T-helper 1 cell treated with Interleukin-12 subunit alpha and Interleukin-12 subunit beta and Interleukin-4 antibody, amounts not matched to agents 30 μg/mL and 1 μg/mL, for 36 hours (primary cell): ENCODE data around the gene CABCOCO1.

Experiments
- H3K27ac Mint-ChIP-seq: one replicate; pipeline ENCODE4 v1.8.0; 2021; ENCODE audit warnings: mild to moderate bottlenecking, mixed read lengths
- H3K27me3 Mint-ChIP-seq: one replicate; pipeline ENCODE4 v1.8.0; 2021; ENCODE audit warnings: low read depth, mixed read lengths
- H3K36me3 Mint-ChIP-seq: one replicate; pipeline ENCODE4 v1.8.0; 2021; ENCODE audit warnings: low read depth, mixed read lengths
- H3K4me1 Mint-ChIP-seq: one replicate; pipeline ENCODE4 v1.8.0; 2021; ENCODE audit warnings: low read depth, mixed read lengths
- H3K4me3 Mint-ChIP-seq: one replicate; pipeline ENCODE4 v1.8.0; 2021; ENCODE audit warnings: mild to moderate bottlenecking, moderate library complexity, mixed read lengths
- H3K9me3 Mint-ChIP-seq: one replicate; pipeline ENCODE4 v1.8.0; 2021; ENCODE audit warnings: mixed read lengths

The CABCOCO1 gene

GRCh38 chr10:61764486-61764885 is 101.8 kb downstream of the CABCOCO1 start:
- peaks cover 14% of the 10 kb centered on the region for H3K4me1 Mint-ChIP-seq
- H3K36me3 Mint-ChIP-seq = no peaks in the 10 kb centered on the region
- H3K9me3 Mint-ChIP-seq = no peaks in the 10 kb centered on the region
- H3K27me3 Mint-ChIP-seq = no peaks in the 10 kb centered on the region
- H3K4me3 Mint-ChIP-seq = no peak overlapping the region
- H3K27ac Mint-ChIP-seq = no peak overlapping the region

GRCh38 chr10:61765176-61766087 is 102.7 kb downstream of the CABCOCO1 start:
- peak overlapping the region; percentile 29 for H3K27ac Mint-ChIP-seq
- H3K4me3 Mint-ChIP-seq = peak overlapping the region; percentile 10
- H3K36me3 Mint-ChIP-seq = no peaks in the 10 kb centered on the region
- H3K4me1 Mint-ChIP-seq = peaks cover 14% of the 10 kb centered on the region
- no peaks in the 10 kb centered on the region for H3K9me3 Mint-ChIP-seq
- no peaks in the 10 kb centered on the region for H3K27me3 Mint-ChIP-seq

- Mint-ChIP-seq H3K27me3 (no peaks in the 10 kb centered on the region), H3K4me3 (no peak overlapping the region), H3K27ac (no peak overlapping the region), H3K36me3 (no peaks in the 10 kb centered on the region), H3K9me3 (no peaks in the 10 kb centered on the region), H3K4me1 (peaks cover 12% of the 10 kb centered on the region)
Measured at GRCh38 chr10:61766927-61767326, 104.2 kb downstream of the CABCOCO1 start.

- Mint-ChIP-seq H3K4me3 (no peak overlapping the region), H3K4me1 (no peaks in the 10 kb centered on the region), H3K36me3 (no peaks in the 10 kb centered on the region), H3K27me3 (no peaks in the 10 kb centered on the region), H3K9me3 (no peaks in the 10 kb centered on the region), H3K27ac (no peak overlapping the region)
Measured at GRCh38 chr10:61774031-61774430, 111.3 kb downstream of the CABCOCO1 start.

- Mint-ChIP-seq H3K9me3 (no peaks in the 10 kb centered on the region), H3K4me3 (no peak overlapping the region), H3K27ac (no peak overlapping the region), H3K36me3 (peaks cover 1% of the 10 kb centered on the region), H3K4me1 (peaks cover 4% of the 10 kb centered on the region), H3K27me3 (no peaks in the 10 kb centered on the region)
Measured at GRCh38 chr10:61775111-61775510, 112.4 kb downstream of the CABCOCO1 start.

GRCh38 chr10:61776615-61777266 is 114.0 kb downstream of the CABCOCO1 start:
- Mint-ChIP-seq H3K4me3 (no peak overlapping the region), H3K4me1 (peaks cover 6% of the 10 kb centered on the region), H3K27me3 (no peaks in the 10 kb centered on the region), H3K9me3 (peaks cover 2% of the 10 kb centered on the region), H3K36me3 (peaks cover 1% of the 10 kb centered on the region), H3K27ac (no peak overlapping the region)

- Mint-ChIP-seq H3K27me3 (no peaks in the 10 kb centered on the region), H3K9me3 (peaks cover 8% of the 10 kb centered on the region), H3K4me3 (no peak overlapping the region), H3K4me1 (peaks cover 16% of the 10 kb centered on the region), H3K27ac (no peak overlapping the region), H3K36me3 (peaks cover 1% of the 10 kb centered on the region)
Measured at GRCh38 chr10:61778137-61778536, 115.4 kb downstream of the CABCOCO1 start.

GRCh38 chr10:61779276-61779675 is 116.5 kb downstream of the CABCOCO1 start:
- peaks cover 1% of the 10 kb centered on the region for H3K36me3 Mint-ChIP-seq
- H3K4me1 Mint-ChIP-seq = peaks cover 23% of the 10 kb centered on the region
- H3K9me3 Mint-ChIP-seq = peaks cover 8% of the 10 kb centered on the region
- H3K4me3 Mint-ChIP-seq = no peak overlapping the region
- no peaks in the 10 kb centered on the region for H3K27me3 Mint-ChIP-seq
- H3K27ac Mint-ChIP-seq = no peak overlapping the region

- Mint-ChIP-seq H3K27ac (no peak overlapping the region), H3K4me3 (no peak overlapping the region), H3K27me3 (no peaks in the 10 kb centered on the region), H3K4me1 (peaks cover 31% of the 10 kb centered on the region), H3K36me3 (peaks cover 1% of the 10 kb centered on the region), H3K9me3 (peaks cover 8% of the 10 kb centered on the region)
Measured at GRCh38 chr10:61779950-61780659, 117.4 kb downstream of the CABCOCO1 start.

GRCh38 chr10:61780732-61781131 is 118.0 kb downstream of the CABCOCO1 start:
- peaks cover 36% of the 10 kb centered on the region for H3K4me1 Mint-ChIP-seq
- H3K9me3 Mint-ChIP-seq = peaks cover 8% of the 10 kb centered on the region

GRCh38 chr10:61781969-61782403 is 119.3 kb downstream of the CABCOCO1 start:
- peaks cover 1% of the 10 kb centered on the region for H3K36me3 Mint-ChIP-seq
- H3K4me1 Mint-ChIP-seq = peaks cover 48% of the 10 kb centered on the region
- no peak overlapping the region for H3K4me3 Mint-ChIP-seq
- H3K9me3 Mint-ChIP-seq = peaks cover 8% of the 10 kb centered on the region
- H3K27me3 Mint-ChIP-seq = no peaks in the 10 kb centered on the region
- no peak overlapping the region for H3K27ac Mint-ChIP-seq

More at GRCh38 chr10:61780732-61781131, 118.0 kb downstream of the CABCOCO1 start:
- Mint-ChIP-seq H3K27ac (no peak overlapping the region), H3K27me3 (no peaks in the 10 kb centered on the region), H3K36me3 (peaks cover 1% of the 10 kb centered on the region), H3K4me3 (no peak overlapping the region)

- H3K27ac Mint-ChIP-seq = peak overlapping the region; percentile 50
Measured at GRCh38 chr10:61784354-61785133, 121.8 kb downstream of the CABCOCO1 start.

GRCh38 chr10:61785473-61786105 is 122.9 kb downstream of the CABCOCO1 start:
- Mint-ChIP-seq H3K27ac (peak overlapping the region; percentile 50), H3K9me3 (peaks cover 8% of the 10 kb centered on the region), H3K27me3 (no peaks in the 10 kb centered on the region), H3K36me3 (no peaks in the 10 kb centered on the region), H3K4me3 (no peak overlapping the region), H3K4me1 (peaks cover 45% of the 10 kb centered on the region)

More at GRCh38 chr10:61784354-61785133, 121.8 kb downstream of the CABCOCO1 start:
- H3K4me3 Mint-ChIP-seq = peak overlapping the region; percentile 2
- H3K9me3 Mint-ChIP-seq = peaks cover 8% of the 10 kb centered on the region
- peaks cover 1% of the 10 kb centered on the region for H3K36me3 Mint-ChIP-seq
- H3K27me3 Mint-ChIP-seq = no peaks in the 10 kb centered on the region
- peaks cover 49% of the 10 kb centered on the region for H3K4me1 Mint-ChIP-seq
